Left lobe of liver (tissue), 2 donors: Measurements from ENCODE around the gene NCBP3. TPM values are rescaled to one million over a fixed set of nuclear protein-coding genes. Genes with fewer than 3 reads are reported as not detected.

Experiments
- ATAC-seq: fragments of 200-7000 bp; cut with Tn5 transposase; one replicate; pipeline ENCODE4 v1.9.1; 2020; ENCODE audit warnings: mild to moderate bottlenecking, moderate library complexity
- DNase-seq: peaks from one replicate; pipeline ENCODE4 v3.0.0-alpha.2; 2020; ENCODE audit warnings: low spot score
- total RNA-seq: library from RNA; stranded (reverse); gene quantifications from one replicate; pipeline ENCODE4 v1.2.1, GENCODE V29; 2021
- donor health status: DM: no; HTN: no; CAD: no; lungs with moderate emphysema.
- donor health status: DM: no; HTN: yes; CAD: no.

NCBP3 gene
- total RNA-seq, 1 donor from 2014 or later = 11.5 TPM

- ATAC-seq = no peak
Measured at GRCh38 chr17:3814361-3814760, 31.7 kb downstream of the NCBP3 start.

GRCh38 chr17:3813171-3813570 lies 32.9 kb downstream of the NCBP3 start:
- no peak for ATAC-seq
- no peak for DNase-seq

More at GRCh38 chr17:3814361-3814760, 31.7 kb downstream of the NCBP3 start:
- no peak for DNase-seq

- no peak for ATAC-seq
Measured at GRCh38 chr17:3812771-3813170, 33.3 kb downstream of the NCBP3 start.

GRCh38 chr17:3812284-3812683 lies 33.8 kb downstream of the NCBP3 start:
- ATAC-seq = no peak
- DNase-seq = no peak

More at GRCh38 chr17:3812771-3813170, 33.3 kb downstream of the NCBP3 start:
- no peak for DNase-seq

- DNase-seq (no peak), ATAC-seq (no peak)
Measured at GRCh38 chr17:3810019-3810418, 36.0 kb downstream of the NCBP3 start.

- ATAC-seq (no peak), DNase-seq (no peak)
Measured at GRCh38 chr17:3809135-3809534, 36.9 kb downstream of the NCBP3 start.

- no peak for ATAC-seq
- no peak for DNase-seq
Measured at GRCh38 chr17:3808701-3809100, 37.3 kb downstream of the NCBP3 start.

GRCh38 chr17:3805581-3805980 lies 40.5 kb downstream of the NCBP3 start:
- DNase-seq (peak; percentile 41), ATAC-seq (no peak)

- ATAC-seq (peak; percentile 68), DNase-seq (peak; percentile 75)
Measured at GRCh38 chr17:3804503-3804931, 41.5 kb downstream of the NCBP3 start.

- ATAC-seq (no peak), DNase-seq (no peak)
Measured at GRCh38 chr17:3803308-3803640, 42.8 kb downstream of the NCBP3 start.

- DNase-seq (peak; percentile 87), ATAC-seq (peak; percentile 72)
Measured at GRCh38 chr17:3802461-3803307, 43.4 kb downstream of the NCBP3 start.

- DNase-seq (peak; percentile 44), ATAC-seq (no peak)
Measured at GRCh38 chr17:3801792-3802191, 44.3 kb downstream of the NCBP3 start.

- no peak for ATAC-seq
- DNase-seq = peak; percentile 45
Measured at GRCh38 chr17:3801347-3801746, 44.7 kb downstream of the NCBP3 start.

- DNase-seq = peak; percentile 44
- ATAC-seq = no peak
Measured at GRCh38 chr17:3800362-3801271, 45.4 kb downstream of the NCBP3 start, which contains the start of gene ITGAE. ITGAE (minus strand) TSS chr17:3801188; CDS start chr17:3801144, 44 bp downstream.

- ATAC-seq = no peak
- DNase-seq = no peak
Measured at GRCh38 chr17:3799181-3799945, 46.7 kb downstream of the NCBP3 start.

- DNase-seq (peak; percentile 70), ATAC-seq (peak; percentile 65)
Measured at GRCh38 chr17:3798273-3799180, 47.5 kb downstream of the NCBP3 start.

GRCh38 chr17:3796822-3797170 lies 49.2 kb downstream of the NCBP3 start:
- no peak for DNase-seq
- no peak for ATAC-seq

GRCh38 chr17:3796110-3796821 lies 49.8 kb downstream of the NCBP3 start:
- ATAC-seq = no peak
- no peak for DNase-seq

- DNase-seq = no peak
- no peak for ATAC-seq
Measured at GRCh38 chr17:3795390-3796102, 50.5 kb downstream of the NCBP3 start.
